GM20431 (cell line): ENCODE data around the gene MPZL3.
"Not testable (repeated sequence)": the region's sequence is repeated elsewhere in the genome, so short reads cannot be mapped to it uniquely, and the experiment has no call there.

ENCODE experiments used
- in situ Hi-C: fragments of 300-500 bp; cut with MseI, MboI; formaldehyde crosslinking; loops from one replicate; pipeline ENCODE4 v1.15.0; 2020; ENCODE audit warnings: low sequenced_read_pairs; ENCODE audit not compliant: unreplicated experiment

The MPZL3 gene

DNA sequence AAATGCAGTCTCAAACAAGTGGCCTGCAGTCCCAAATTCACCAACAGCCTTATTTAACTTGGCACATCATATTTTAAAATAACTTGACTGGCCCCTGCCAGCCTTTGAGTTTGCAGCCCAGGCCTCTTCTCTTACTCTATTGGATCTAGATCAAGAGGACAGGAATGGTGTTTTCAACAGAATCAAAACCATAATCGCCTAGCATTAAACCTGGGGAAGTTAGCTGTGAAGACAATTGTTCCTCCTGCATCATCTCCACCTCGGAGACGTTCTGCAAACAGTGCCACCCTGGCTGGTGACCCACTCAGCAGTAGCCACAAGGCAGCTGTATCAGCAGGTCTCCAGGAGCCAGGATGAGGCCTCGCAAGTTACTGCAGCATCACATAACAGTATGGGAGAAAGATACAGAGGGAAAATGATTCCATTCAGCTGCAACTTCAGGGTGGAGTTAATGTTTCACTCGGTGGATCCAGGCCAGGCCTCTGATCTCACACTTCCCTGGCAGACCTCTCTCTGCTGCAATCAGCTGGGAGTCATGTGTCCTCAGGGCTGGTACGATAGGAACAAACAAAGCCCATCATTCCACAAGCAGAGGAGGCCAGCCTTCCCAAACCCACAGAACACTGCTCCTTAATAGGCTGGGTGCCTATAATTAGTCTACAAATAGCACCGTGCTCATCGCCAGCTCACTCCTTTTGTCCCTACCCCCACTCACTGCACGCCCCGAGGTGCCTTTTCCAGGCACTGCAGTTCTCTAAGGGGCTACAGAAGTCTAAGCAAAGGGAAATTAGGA lies 57.1 kb downstream of the MPZL3 start:
- in situ Hi-C loops, result loop anchor here (10.0 kb wide), 1 partner anchor 90 kb away; no protein-coding TSS in a partner anchor

DNA sequence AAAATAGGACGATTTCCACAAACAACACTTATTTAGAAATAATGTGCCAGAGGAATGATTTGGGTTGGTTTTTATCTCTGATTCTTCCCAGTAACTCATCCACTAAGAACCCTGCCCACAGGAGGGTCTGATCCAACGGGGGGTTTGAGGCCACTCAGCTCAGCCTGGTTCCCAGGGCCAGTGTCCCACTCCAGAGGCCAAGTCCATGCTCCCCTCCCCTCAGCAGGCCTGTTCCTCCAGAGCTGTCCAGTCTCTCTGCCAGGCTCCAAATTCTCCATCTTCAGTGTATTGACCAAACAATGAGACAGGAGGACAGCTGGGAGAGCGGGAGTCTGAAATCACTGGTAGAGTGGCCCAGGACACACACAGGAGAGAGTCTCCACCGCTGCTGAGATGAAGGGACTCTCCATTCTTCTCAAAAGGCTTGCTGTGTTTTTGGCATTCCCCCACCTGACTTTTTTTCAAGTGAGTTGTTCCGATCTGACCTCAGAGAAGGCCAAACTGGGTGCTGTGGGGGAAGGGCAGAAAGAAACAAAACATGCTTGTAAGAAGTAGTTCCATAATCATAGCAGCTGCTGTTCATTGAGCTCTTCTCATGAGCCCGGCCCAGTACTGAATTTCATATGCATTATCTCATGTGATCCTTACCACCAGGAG lies 58.1 kb downstream of the MPZL3 start:
- in situ Hi-C loops, result loop anchor here (10.0 kb wide), 1 partner anchor 91 kb away; no protein-coding TSS in a partner anchor

DNA sequence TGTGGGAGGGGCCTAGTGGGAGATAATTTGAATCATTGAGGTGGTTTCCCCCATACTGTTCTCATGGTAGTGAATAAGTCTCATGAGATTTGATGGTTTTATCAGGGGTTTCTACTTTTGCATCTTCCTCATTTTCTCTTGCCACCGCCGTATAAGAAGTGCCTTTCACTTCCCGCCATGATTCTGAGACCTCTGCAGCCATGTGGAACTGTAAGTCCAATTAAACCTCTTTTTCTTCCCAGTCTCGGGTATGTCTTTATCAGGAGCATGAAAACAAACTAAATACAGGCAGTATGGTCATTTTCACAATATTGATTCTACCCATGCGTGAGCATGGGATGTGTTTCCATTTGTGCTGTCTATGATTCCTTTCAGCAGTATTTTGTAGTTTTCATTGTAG lies 59.3 kb downstream of the MPZL3 start:
- in situ Hi-C loops, result loop anchor here (10.0 kb wide), 1 partner anchor 92 kb away; no protein-coding TSS in a partner anchor

DNA sequence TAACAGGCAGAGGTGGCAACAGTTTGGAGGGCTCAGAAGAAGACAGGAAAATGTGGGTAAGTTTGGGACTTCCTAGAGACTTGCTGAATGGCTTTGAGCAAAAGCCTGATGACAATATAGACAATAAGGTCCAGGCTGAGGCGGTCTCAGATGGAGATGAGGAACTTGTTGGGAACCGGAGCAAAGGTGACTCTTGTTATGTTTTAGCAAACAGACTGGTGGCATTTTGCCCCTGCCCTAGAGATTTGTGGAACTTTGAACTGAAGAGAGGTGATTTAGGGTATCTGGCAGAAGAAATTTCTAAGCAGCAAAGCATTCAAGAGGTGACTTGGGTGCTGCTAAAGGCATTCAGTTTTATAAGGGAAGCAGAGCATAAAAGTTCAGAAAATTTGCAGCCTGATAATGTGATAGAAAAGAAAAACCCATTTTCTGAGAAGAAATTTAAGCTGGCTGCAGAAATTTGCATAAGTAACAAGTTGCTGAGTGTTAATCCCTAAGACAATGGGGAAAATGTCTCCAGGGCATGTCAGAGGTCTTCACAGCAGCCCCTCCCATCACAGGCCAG lies 61.1 kb downstream of the MPZL3 start:
- in situ Hi-C loops, result loop anchor here (10.0 kb wide), 1 partner anchor 94 kb away; no protein-coding TSS in a partner anchor

DNA sequence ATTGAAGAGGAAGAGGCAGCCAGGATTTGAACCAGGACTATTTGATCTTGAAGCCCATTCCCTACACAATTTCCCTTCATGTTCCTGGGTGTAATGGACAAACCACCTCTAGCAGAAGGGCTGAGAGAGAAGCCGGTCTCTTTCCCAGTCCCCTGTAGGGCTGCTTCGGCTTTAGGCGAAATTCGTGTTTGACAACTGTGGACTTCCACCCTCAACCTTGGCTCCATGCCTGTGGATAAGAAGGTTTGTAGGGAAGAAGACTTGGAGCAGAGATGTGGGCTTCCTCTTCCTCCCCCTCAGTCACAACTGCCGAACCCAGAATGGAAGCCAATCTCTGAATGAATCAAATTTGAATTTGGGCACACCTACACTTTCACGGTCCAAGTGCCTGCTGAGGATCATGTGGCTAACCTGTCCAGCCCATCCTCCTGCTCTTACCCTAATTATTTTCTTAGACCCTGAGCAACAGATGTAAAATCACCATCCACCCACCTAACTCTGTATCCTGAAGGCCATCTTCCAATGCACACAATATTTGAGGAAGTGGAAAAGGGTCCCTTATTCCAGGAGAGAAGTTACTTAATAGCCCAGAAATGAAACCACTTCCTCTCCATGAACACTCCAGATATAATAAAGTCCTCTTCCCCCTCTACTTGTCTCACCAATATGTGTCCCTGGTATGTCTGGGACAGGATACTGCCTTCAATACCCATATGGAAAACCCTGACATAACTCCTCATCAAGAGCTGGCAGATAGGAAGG lies 65.6 kb downstream of the MPZL3 start:
- in situ Hi-C loops, result no loop called here

DNA sequence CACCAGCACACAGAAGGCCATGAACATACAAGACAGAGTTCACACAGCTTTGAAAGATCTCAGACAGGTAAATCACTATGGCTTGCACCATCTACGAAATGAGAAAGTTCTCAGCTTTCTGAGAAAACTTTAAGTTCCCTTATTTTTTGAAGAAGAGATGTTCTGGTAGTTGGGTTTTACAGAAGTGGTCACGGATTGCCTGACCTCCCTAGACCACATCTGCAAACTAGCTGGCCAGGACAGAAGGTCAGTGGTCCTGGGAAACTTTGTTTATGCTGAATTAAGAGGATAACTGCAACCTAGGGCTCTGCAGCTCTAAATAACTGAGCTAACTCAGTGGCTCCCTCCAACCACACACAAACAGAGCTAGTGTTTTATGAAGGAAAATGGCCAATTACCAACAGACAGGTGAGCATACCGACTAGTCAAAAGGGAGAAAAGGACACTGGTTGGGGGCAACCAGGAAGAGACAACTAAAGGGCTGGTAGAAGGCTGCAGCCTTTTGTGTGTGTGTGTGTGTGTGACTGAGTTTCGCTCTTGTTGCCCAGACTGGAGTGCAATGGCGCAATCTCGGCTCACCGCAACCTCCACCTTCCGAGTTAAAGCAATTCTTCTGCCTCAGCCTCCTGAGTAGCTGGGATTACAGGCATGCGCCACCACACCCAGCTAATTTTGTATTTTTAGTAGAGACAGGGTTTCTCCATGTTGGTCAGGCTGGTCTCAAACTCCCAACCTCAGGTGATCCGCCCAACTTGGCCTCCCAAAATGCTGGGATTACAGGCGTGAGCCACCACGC lies 67.2 kb downstream of the MPZL3 start:
- in situ Hi-C loops, result no loop called here

DNA sequence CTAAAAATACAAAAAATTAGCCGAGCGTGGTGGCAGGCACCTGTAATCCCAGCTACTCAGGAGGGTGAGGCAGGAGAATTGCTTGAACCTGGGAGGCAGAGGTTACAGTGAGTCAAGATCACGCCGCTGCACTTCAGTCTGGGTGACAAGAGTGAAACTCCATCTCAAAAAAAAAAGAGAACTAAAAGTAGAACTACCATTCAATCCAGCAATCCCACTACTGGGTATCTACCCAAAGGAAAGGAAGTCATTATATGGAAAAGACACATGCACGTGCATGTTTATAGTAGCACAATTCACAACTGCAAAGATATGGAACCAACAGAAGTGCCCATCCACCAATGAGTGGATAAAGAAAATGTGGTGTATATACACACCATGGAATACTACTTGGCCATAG lies 68.5 kb downstream of the MPZL3 start:
- in situ Hi-C loops, result not testable (repeated sequence)

DNA sequence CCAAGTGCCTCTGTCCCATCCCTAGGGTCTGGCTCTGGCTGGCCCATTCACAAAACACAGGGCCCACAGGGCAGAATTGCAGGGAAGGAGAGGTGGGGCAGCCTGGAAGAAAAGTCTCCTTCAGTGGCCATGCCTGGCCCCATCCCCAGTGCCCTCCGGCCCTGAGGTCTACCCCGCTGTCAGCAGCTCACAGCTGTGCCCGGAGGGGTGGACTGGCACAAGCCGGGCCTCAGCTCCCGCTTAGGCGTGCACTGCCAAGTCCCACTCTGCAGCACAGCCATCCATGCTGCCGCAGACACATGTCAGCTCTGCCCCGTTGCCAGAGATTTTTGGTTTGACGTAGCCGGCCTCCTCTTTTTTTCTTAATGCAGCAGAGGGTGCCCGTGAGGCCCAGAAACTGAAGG lies 71.9 kb downstream of the MPZL3 start:
- in situ Hi-C loops, result no loop called here

DNA sequence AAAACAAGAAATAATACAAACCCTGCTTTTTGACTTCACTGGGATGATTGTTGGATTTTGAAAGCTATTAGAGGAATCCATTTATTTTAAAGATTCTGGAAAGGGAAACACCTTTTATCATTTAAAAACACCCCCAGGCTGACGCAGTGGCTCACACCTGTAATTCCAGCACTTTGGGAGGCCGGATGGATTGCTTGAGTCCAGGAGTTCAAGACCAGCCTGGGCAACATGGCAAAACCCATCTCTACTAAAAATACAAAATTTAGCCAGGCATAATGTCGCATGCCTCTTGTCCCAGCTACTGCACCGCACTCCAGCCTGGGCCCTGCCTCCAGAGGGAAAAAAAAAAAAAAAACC lies 75.4 kb downstream of the MPZL3 start:
- in situ Hi-C loops, result no loop called here
